ENCODE data around the gene ING4. TPM values are rescaled to one million over a fixed set of nuclear protein-coding genes. Genes with fewer than 3 reads are reported as not detected.
A peak's percentile ranks its signal among the peaks of the same experiment; 100 is the strongest.

The ING4 gene
- total RNA-seq, 1 donor from 2014 or later: 110 TPM

- no peak for DNase-seq (ENCODE audit: low spot score, unreplicated experiment)
- Mint-ChIP-seq H3K9me3 (ENCODE audit: low read depth) (no peaks in the 10 kb centered on the region), H3K27me3 (no peaks in the 10 kb centered on the region), H3K4me1 (ENCODE audit: low read depth) (peaks cover 13% of the 10 kb centered on the region), H3K4me3 (ENCODE audit: low read depth) (no peak overlapping the region), H3K36me3 (ENCODE audit: insufficient read depth) (peaks cover 22% of the 10 kb centered on the region), H3K27ac (peak overlapping the region; percentile 62)
- TF ChIP-seq CTCF (IDR thresholded peaks at IDR 0.05; ENCODE audit: unreplicated experiment): no peak
Measured at GRCh38 chr12:6664902-6665301, 2.0 kb upstream of the ING4 start.

GRCh38 chr12:6662602-6662905 is 365 bp downstream of the ING4 start:
- H3K4me3 Mint-ChIP-seq (ENCODE audit: low read depth): peak overlapping the region; percentile 91
- no peaks in the 10 kb centered on the region for H3K9me3 Mint-ChIP-seq (ENCODE audit: low read depth)
- TF ChIP-seq CTCF (IDR thresholded peaks at IDR 0.05; ENCODE audit: unreplicated experiment): no peak
- peak overlapping the region; percentile 98 for H3K27ac Mint-ChIP-seq
- H3K27me3 Mint-ChIP-seq: no peaks in the 10 kb centered on the region
- H3K4me1 Mint-ChIP-seq (ENCODE audit: low read depth): peaks cover 13% of the 10 kb centered on the region
- peaks cover 14% of the 10 kb centered on the region for H3K36me3 Mint-ChIP-seq (ENCODE audit: insufficient read depth)
- DNase-seq (ENCODE audit: low spot score, unreplicated experiment): no peak

GRCh38 chr12:6653987-6654386 is 8.9 kb downstream of the ING4 start:
- Mint-ChIP-seq H3K4me3 (ENCODE audit: low read depth) (no peak overlapping the region), H3K27me3 (no peaks in the 10 kb centered on the region)

GRCh38 chr12:6653342-6653741 is 9.6 kb downstream of the ING4 start:
- no peak for DNase-seq (ENCODE audit: low spot score, unreplicated experiment)
- H3K4me1 Mint-ChIP-seq (ENCODE audit: low read depth): no peaks in the 10 kb centered on the region
- no peaks in the 10 kb centered on the region for H3K27me3 Mint-ChIP-seq
- H3K36me3 Mint-ChIP-seq (ENCODE audit: insufficient read depth): peaks cover 34% of the 10 kb centered on the region
- H3K4me3 Mint-ChIP-seq (ENCODE audit: low read depth): no peak overlapping the region
- no peak for TF ChIP-seq CTCF (IDR thresholded peaks at IDR 0.05; ENCODE audit: unreplicated experiment)
- no peak overlapping the region for H3K27ac Mint-ChIP-seq
- H3K9me3 Mint-ChIP-seq (ENCODE audit: low read depth): no peaks in the 10 kb centered on the region

More at GRCh38 chr12:6653987-6654386, 8.9 kb downstream of the ING4 start:
- peaks cover 38% of the 10 kb centered on the region for H3K36me3 Mint-ChIP-seq (ENCODE audit: insufficient read depth)
- H3K27ac Mint-ChIP-seq: no peak overlapping the region
- TF ChIP-seq CTCF (IDR thresholded peaks at IDR 0.05; ENCODE audit: unreplicated experiment): no peak
- no peak for DNase-seq (ENCODE audit: low spot score, unreplicated experiment)
- no peaks in the 10 kb centered on the region for H3K4me1 Mint-ChIP-seq (ENCODE audit: low read depth)
- no peaks in the 10 kb centered on the region for H3K9me3 Mint-ChIP-seq (ENCODE audit: low read depth)

GRCh38 chr12:6652391-6652790 is 10.5 kb downstream of the ING4 start:
- no peak overlapping the region for H3K27ac Mint-ChIP-seq
- H3K4me1 Mint-ChIP-seq (ENCODE audit: low read depth): no peaks in the 10 kb centered on the region
- no peaks in the 10 kb centered on the region for H3K9me3 Mint-ChIP-seq (ENCODE audit: low read depth)

More at GRCh38 chr12:6652391-6652790, 10.5 kb downstream of the ING4 start:
- H3K36me3 Mint-ChIP-seq (ENCODE audit: insufficient read depth): peaks cover 36% of the 10 kb centered on the region
- DNase-seq (ENCODE audit: low spot score, unreplicated experiment): no peak
- no peak for TF ChIP-seq CTCF (IDR thresholded peaks at IDR 0.05; ENCODE audit: unreplicated experiment)
- H3K4me3 Mint-ChIP-seq (ENCODE audit: low read depth): no peak overlapping the region
- H3K27me3 Mint-ChIP-seq: no peaks in the 10 kb centered on the region

Data from progenitor cell of endocrine pancreas (in vitro differentiated cells).